Liver (tissue), 3 donors: ENCODE results near the gene LUC7L.

ENCODE experiments used
- CTCF ChIP-seq: fragments of 150-350 bp; IDR thresholded peaks from 2 replicates; pipeline ENCODE4 v1.5.1; 2017; ENCODE audit warnings: improper control_type of control experiment, low read depth, low read length; ENCODE audit not compliant: missing input control
- FOXA1 ChIP-seq: IDR thresholded peaks from 2 replicates; pipeline ENCODE4 v1.6.1; 2016; ENCODE audit warnings: antibody characterized with exemption
- FOXA2 ChIP-seq: IDR thresholded peaks from 2 replicates; pipeline ENCODE4 v1.6.1; 2016; ENCODE audit warnings: antibody characterized with exemption
- GABPA ChIP-seq, 2 donors: IDR thresholded peaks in 1 of 2; conservative IDR thresholded peaks in 1 of 2; 2 replicates each; pipeline ENCODE4 v1.6.1; 2016; ENCODE audit warnings: antibody characterized with exemption in 2 of 2, mild to moderate bottlenecking in 1 of 2, moderate library complexity in 1 of 2
- JUND ChIP-seq, 2 donors: IDR thresholded peaks; 2 replicates each; pipeline ENCODE4 v1.6.1; 2016; ENCODE audit warnings: antibody characterized with exemption in 2 of 2
- RAD21 ChIP-seq, 2 donors: IDR thresholded peaks; 2 replicates each; pipeline ENCODE4 v1.6.1; 2016; ENCODE audit warnings: antibody characterized with exemption in 2 of 2, mild to moderate bottlenecking in 2 of 2
- REST ChIP-seq: IDR thresholded peaks from 2 replicates; pipeline ENCODE4 v1.6.1; 2016; ENCODE audit warnings: antibody characterized with exemption, mild to moderate bottlenecking
- SP1 ChIP-seq: IDR thresholded peaks from 2 replicates; pipeline ENCODE4 v1.6.1; 2018; ENCODE audit warnings: antibody characterized with exemption, mild to moderate bottlenecking
- TAF1 ChIP-seq: conservative IDR thresholded peaks from 2 replicates; pipeline ENCODE4 v1.6.1; 2016; ENCODE audit warnings: antibody characterized with exemption, mild to moderate bottlenecking
- TF ChIP-seq, protein P1 (sequence below): IDR thresholded peaks from 2 replicates; pipeline ENCODE4 v1.6.1; 2016; ENCODE audit warnings: antibody characterized with exemption
- TF ChIP-seq, protein P2 (sequence below): IDR thresholded peaks from 2 replicates; pipeline ENCODE4 v1.6.1; 2016; ENCODE audit warnings: antibody characterized with exemption
- donor health status: healthy.
- donor health status: healthy.

GRCh38 chr16:243348-243747, 14.1 kb upstream of the LUC7L start:
- TF ChIP-seq CTCF, result no peak
- TF ChIP-seq REST, result no peak
- TF ChIP-seq, protein P1, sequence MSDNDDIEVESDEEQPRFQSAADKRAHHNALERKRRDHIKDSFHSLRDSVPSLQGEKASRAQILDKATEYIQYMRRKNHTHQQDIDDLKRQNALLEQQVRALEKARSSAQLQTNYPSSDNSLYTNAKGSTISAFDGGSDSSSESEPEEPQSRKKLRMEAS, result no peak
- no peak for TF ChIP-seq RAD21 (IDR thresholded peaks at IDR 0.05)
- no peak for TF ChIP-seq FOXA2
- TF ChIP-seq, protein P2, sequence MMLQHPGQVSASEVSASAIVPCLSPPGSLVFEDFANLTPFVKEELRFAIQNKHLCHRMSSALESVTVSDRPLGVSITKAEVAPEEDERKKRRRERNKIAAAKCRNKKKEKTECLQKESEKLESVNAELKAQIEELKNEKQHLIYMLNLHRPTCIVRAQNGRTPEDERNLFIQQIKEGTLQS, result no peak
- TF ChIP-seq GABPA (IDR thresholded peaks at IDR 0.05 in 1 of 2, conservative IDR thresholded peaks at IDR 0.05 in 1 of 2), result no peak
- TF ChIP-seq FOXA1, result no peak
- TF ChIP-seq JUND (IDR thresholded peaks at IDR 0.05), result no peak
- TF ChIP-seq SP1, result no peak
- TF ChIP-seq TAF1, result no peak
